SK-N-SH (cell line): ENCODE measurements around the gene LIME1. TPM values are rescaled to one million over a fixed set of nuclear protein-coding genes. Genes with fewer than 3 reads are reported as not detected.

ENCODE experiments used
- CTCF ChIA-PET: fragments of 300-600, 350-600 bp; formaldehyde crosslinking; extraction: SDS; loops from one replicate; lab custom pipeline; 2021; lab: Yijun Ruan, JAX
- POLR2A ChIA-PET: fragments of 350-600 bp; sonication (Branson Sonifier 250); formaldehyde crosslinking; extraction: SDS; loops from one replicate; lab custom pipeline; 2020; ENCODE audit warnings: antibody characterized with exemption, inconsistent platforms; lab: Yijun Ruan, JAX
- DNase-seq: peaks from one replicate; pipeline ENCODE4 v3.0.0; 2012
- H2AFZ ChIP-seq: fragments of 200-600 bp; sonication (generic); 2 replicates; pipeline ENCODE4 v1.8.1; 2016; ENCODE audit warnings: antibody characterized with exemption, mild to moderate bottlenecking, low read depth
- H3F3A ChIP-seq: fragments of 200-600 bp; sonication (generic); replicated peaks from 2 replicates; pipeline ENCODE3; 2016; ENCODE audit warnings: antibody characterized with exemption, mild to moderate bottlenecking; ENCODE audit not compliant: insufficient read depth
- H3K27ac ChIP-seq, 2 experiments: fragments of 200-500 bp in 1 of 2; fragments of 200-600 bp in 1 of 2; sonication (Bioruptor generic) in 1 of 2; sonication (generic), shearing (Covaris generic) in 1 of 2; 2 replicates each; pipeline versions ENCODE4 v1.5.1 to v1.6.1; 2014 to 2016; ENCODE audit warnings: low read depth in 2 of 2, inconsistent platforms in 1 of 2, low read length in 1 of 2, mild to moderate bottlenecking in 1 of 2, mixed read lengths in 1 of 2
- H3K27me3 ChIP-seq: fragments of 200-600 bp; sonication (generic), shearing (Covaris generic); 2 replicates; pipeline ENCODE4 v1.6.1; 2016; ENCODE audit warnings: mixed run types; ENCODE audit not compliant: insufficient read depth
- H3K36me3 ChIP-seq, 2 experiments: fragments of 200-500 bp in 1 of 2; fragments of 200-600 bp in 1 of 2; sonication (Bioruptor generic) in 1 of 2; sonication (generic) in 1 of 2; replicated peaks in 1 of 2; 2 replicates each; pipeline versions ENCODE3 to v1.5.1; 2014 to 2016; ENCODE audit warnings: low read length in 1 of 2, mild to moderate bottlenecking in 1 of 2; ENCODE audit not compliant: insufficient read depth in 2 of 2, control insufficient read depth in 1 of 2
- H3K4me1 ChIP-seq, 2 experiments: fragments of 200-500 bp in 1 of 2; fragments of 200-600 bp in 1 of 2; sonication (Bioruptor generic) in 1 of 2; sonication (generic), shearing (Covaris generic) in 1 of 2; 2 replicates each; pipeline versions ENCODE4 v1.5.1 to v1.6.1; 2014 to 2016; ENCODE audit warnings: low read depth in 1 of 2, low read length in 1 of 2, mixed run types in 1 of 2; ENCODE audit not compliant: insufficient read depth in 2 of 2, control insufficient read depth in 1 of 2
- H3K4me2 ChIP-seq: fragments of 200-600 bp; sonication (generic), shearing (Covaris generic); 2 replicates; pipeline ENCODE4 v1.6.1; 2017; ENCODE audit warnings: mixed run types
- H3K4me3 ChIP-seq, 2 experiments: fragments of 200-500 bp in 1 of 2; fragments of 200-600 bp in 1 of 2; sonication (Bioruptor generic) in 1 of 2; sonication (generic), shearing (Covaris generic) in 1 of 2; 2 replicates each; pipeline versions ENCODE4 v1.5.1 to v1.8.1; 2014 to 2016; ENCODE audit warnings: low read depth in 2 of 2, inconsistent platforms in 1 of 2, low read length in 1 of 2, mild to moderate bottlenecking in 1 of 2, mixed read lengths in 1 of 2, moderate library complexity in 1 of 2
- H3K79me2 ChIP-seq: fragments of 200-600 bp; sonication (generic); 2 replicates; pipeline ENCODE4 v1.8.1; 2017; ENCODE audit warnings: mild to moderate bottlenecking; ENCODE audit not compliant: insufficient read depth
- H3K9ac ChIP-seq: fragments of 200-600 bp; sonication (generic); 2 replicates; pipeline ENCODE4 v1.6.1; 2017; ENCODE audit warnings: mixed run types
- H3K9me2 ChIP-seq: fragments of 200-600 bp; sonication (generic); 2 replicates; pipeline ENCODE4 v1.6.1; 2017; ENCODE audit warnings: mixed run types
- H3K9me3 ChIP-seq: fragments of 200-600 bp; sonication (generic); 2 replicates; pipeline ENCODE4 v1.6.1; 2017; ENCODE audit warnings: mixed run types, mild to moderate bottlenecking, moderate library complexity
- H4K20me1 ChIP-seq: fragments of 200-600 bp; sonication (generic); 2 replicates; pipeline ENCODE4 v1.6.1; 2017; ENCODE audit warnings: mild to moderate bottlenecking, mixed run types; ENCODE audit not compliant: insufficient read depth
- CHD2 ChIP-seq: fragments of 150-350 bp; IDR thresholded peaks from 2 replicates; pipeline ENCODE4 v1.6.1; 2018; ENCODE audit warnings: low read length; ENCODE audit not compliant: partially characterized antibody
- EP300 ChIP-seq, 2 experiments: IDR thresholded peaks; 2 replicates each; pipeline versions ENCODE4 v1.4.0 to v1.6.1; 2012; ENCODE audit warnings: borderline replicate concordance in 1 of 2, low read depth in 1 of 2, low read length in 1 of 2
- EZH2phosphoT487 ChIP-seq: fragments of 200-600 bp; sonication (generic); IDR thresholded peaks from 2 replicates; pipeline ENCODE4 v1.6.1; 2017; ENCODE audit warnings: low read depth, mixed run types, mild to moderate bottlenecking, antibody characterized with exemption, moderate library complexity, borderline replicate concordance
- GATA2 ChIP-seq: sonication (generic); formaldehyde crosslinking; IDR thresholded peaks from 2 replicates; pipeline ENCODE4 v1.5.0; 2020; ENCODE audit warnings: mild to moderate bottlenecking, missing genetic modification reagents
- MAX ChIP-seq: IDR thresholded peaks from 2 replicates; pipeline ENCODE4 v1.4.0; 2012; ENCODE audit warnings: low read depth
- NFIC ChIP-seq: IDR thresholded peaks from 2 replicates; pipeline ENCODE4 v1.4.0; 2012; ENCODE audit warnings: borderline replicate concordance
- NRF1 ChIP-seq: IDR thresholded peaks from 2 replicates; pipeline ENCODE4 v1.6.1; 2012; ENCODE audit warnings: low read depth, mild to moderate bottlenecking, low read length
- POLR2AphosphoS5 ChIP-seq: IDR thresholded peaks from 2 replicates; pipeline ENCODE4 v1.6.1; 2012; ENCODE audit warnings: low read depth, low read length
- TCF12 ChIP-seq: IDR thresholded peaks from 2 replicates; pipeline ENCODE4 v1.4.0; 2012
- USF1 ChIP-seq: IDR thresholded peaks from 2 replicates; pipeline ENCODE4 v1.4.0; 2012; ENCODE audit warnings: low read depth, borderline replicate concordance
- YY1 ChIP-seq: IDR thresholded peaks from 2 replicates; pipeline ENCODE4 v1.4.0; 2012; ENCODE audit warnings: low read depth, mild to moderate bottlenecking
- WGBS: methylation state at CpG from one replicate; pipeline ENCODE4 v1.1.6; 2017; ENCODE audit warnings: low lambda C conversion rate; 5-methylcytosine and 5-hydroxymethylcytosine counted together
- polyA plus RNA-seq, 3 experiments: library from polyadenylated mRNA; depleted of rRNA; stranded (reverse); fragments of >200 nt; gene quantifications; 2 replicates each; pipeline ENCODE4 v1.2.3, GENCODE V29; 2012
- TF ChIP-seq, protein P1 (sequence below): IDR thresholded peaks from 2 replicates; pipeline ENCODE4; 2012
- TF ChIP-seq, protein P2 (sequence below): fragments of 150-350 bp; IDR thresholded peaks from 2 replicates; pipeline ENCODE4 v1.6.1; 2017; ENCODE audit warnings: antibody characterized with exemption, low read length, low read depth, borderline replicate concordance

The LIME1 gene
- polyA plus RNA-seq, 1 of the 3 experiments (the other 2 are of a cell fraction) = 10.9 TPM

- Histone ChIP-seq H3K4me2 (no peak overlapping the region), H3F3A (no peaks in the 10 kb centered on the region), H4K20me1 (no peaks in the 10 kb centered on the region), H3K79me2 (no peaks in the 10 kb centered on the region), H3K27ac (no peak overlapping the region), H3K9ac (no peak overlapping the region), H3K4me3 (no peak overlapping the region), H3K27me3 (no peaks in the 10 kb centered on the region), H3K9me3 (no peaks in the 10 kb centered on the region), H3K9me2 (no peaks in the 10 kb centered on the region), H3K4me1 (no peaks in the 10 kb centered on the region), H2AFZ (no peak overlapping the region), H3K36me3 (no peaks in the 10 kb centered on the region)
- POLR2A ChIA-PET = no interaction called here
- TF ChIP-seq MAX (no peak), GATA2 (no peak), CHD2 (no peak)
- DNase-seq = no peak
- 73% methylated on average over 15 of the region's 16 CpGs for whole genome bisulfite sequencing
- CTCF ChIA-PET = interaction anchor here (1.5 to 10.0 kb wide), 2 partner anchors 9 to 208 kb away, joined by 5 to 68 read pairs; no protein-coding TSS in a partner anchor
Measured at GRCh38 chr20:63765082-63765873, 28.8 kb downstream of the LIME1 start.

DNA sequence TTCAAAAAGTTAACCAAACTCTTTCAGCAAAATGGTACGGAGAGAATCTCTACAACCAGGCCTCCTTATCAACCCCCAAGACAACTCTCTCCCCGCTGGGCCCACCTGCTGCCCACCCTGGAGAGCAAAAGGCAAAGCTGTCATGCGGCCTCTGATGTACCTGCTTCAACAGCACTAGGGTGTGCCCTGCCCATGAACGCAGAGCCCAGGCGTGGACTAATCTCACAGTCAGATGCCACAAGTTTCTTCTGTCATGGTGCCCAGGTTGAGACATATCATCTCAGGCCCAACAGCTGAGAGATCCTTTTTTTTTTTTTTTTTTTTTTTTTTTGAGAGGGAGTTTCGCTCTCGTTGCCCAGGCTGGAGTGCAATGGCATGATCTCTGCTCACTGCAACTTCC lies 29.4 kb downstream of the LIME1 start:
- H3K9ac ChIP-seq = no peak overlapping the region
- H3K4me1 ChIP-seq = no peaks in the 10 kb centered on the region
- TF ChIP-seq CHD2 (no peak), EZH2phosphoT487 (no peak), YY1 (no peak), EP300 (IDR thresholded peaks at IDR 0.05; ENCODE audit: borderline replicate concordance in 1 of 2, low read depth in 1 of 2, low read length in 1 of 2) (no peak), USF1 (no peak), GATA2 (no peak), NRF1 (no peak), TCF12 (no peak), POLR2AphosphoS5 (no peak), NFIC (no peak)
- TF ChIP-seq, protein P1, sequence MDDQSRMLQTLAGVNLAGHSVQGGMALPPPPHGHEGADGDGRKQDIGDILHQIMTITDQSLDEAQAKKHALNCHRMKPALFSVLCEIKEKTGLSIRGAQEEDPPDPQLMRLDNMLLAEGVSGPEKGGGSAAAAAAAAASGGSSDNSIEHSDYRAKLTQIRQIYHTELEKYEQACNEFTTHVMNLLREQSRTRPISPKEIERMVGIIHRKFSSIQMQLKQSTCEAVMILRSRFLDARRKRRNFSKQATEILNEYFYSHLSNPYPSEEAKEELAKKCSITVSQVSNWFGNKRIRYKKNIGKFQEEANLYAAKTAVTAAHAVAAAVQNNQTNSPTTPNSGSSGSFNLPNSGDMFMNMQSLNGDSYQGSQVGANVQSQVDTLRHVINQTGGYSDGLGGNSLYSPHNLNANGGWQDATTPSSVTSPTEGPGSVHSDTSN = no peak
- TF ChIP-seq, protein P2, sequence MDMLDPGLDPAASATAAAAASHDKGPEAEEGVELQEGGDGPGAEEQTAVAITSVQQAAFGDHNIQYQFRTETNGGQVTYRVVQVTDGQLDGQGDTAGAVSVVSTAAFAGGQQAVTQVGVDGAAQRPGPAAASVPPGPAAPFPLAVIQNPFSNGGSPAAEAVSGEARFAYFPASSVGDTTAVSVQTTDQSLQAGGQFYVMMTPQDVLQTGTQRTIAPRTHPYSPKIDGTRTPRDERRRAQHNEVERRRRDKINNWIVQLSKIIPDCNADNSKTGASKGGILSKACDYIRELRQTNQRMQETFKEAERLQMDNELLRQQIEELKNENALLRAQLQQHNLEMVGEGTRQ = no peak
- H3K4me3 ChIP-seq = no peak overlapping the region
- H2AFZ ChIP-seq = no peak overlapping the region
- no peaks in the 10 kb centered on the region for H3F3A ChIP-seq
- ChIA-PET POLR2A (no interaction called here), CTCF (interaction anchor here (1.5 to 10.0 kb wide), 2 partner anchors 9 to 208 kb away, joined by 5 to 68 read pairs; no protein-coding TSS in a partner anchor)
- WGBS = 85% methylated on average over 7 of the region's 7 CpGs
- no peak overlapping the region for H3K27ac ChIP-seq
- no peaks in the 10 kb centered on the region for H3K36me3 ChIP-seq
- no peaks in the 10 kb centered on the region for H3K79me2 ChIP-seq
- no peaks in the 10 kb centered on the region for H3K27me3 ChIP-seq
- no peak for DNase-seq
- H3K9me2 ChIP-seq = no peaks in the 10 kb centered on the region
- no peaks in the 10 kb centered on the region for H4K20me1 ChIP-seq
- no peak overlapping the region for H3K4me2 ChIP-seq
- no peaks in the 10 kb centered on the region for H3K9me3 ChIP-seq
